Panc1 (cell line): ENCODE measurements around the gene SUFU. TPM values are rescaled to one million over a fixed set of nuclear protein-coding genes. Genes with fewer than 3 reads are reported as not detected.

Source experiments
- ATAC-seq: fragments of 200-7000 bp; cut with Tn5 transposase; 2 replicates; pipeline ENCODE4 v1.9.1; 2020; ENCODE audit warnings: mild to moderate bottlenecking, moderate library complexity
- BruUV-seq: library from RNA; stranded (reverse); fragments of 400-500 nt; replicated peaks from 2 replicates; lab custom pipeline; 2021; lab: Mats Ljungman, UMichigan
- CTCF ChIA-PET: fragments of 300-600 bp; sonication (Branson Sonifier 250); formaldehyde crosslinking; loops from one replicate; lab custom pipeline; 2022; ENCODE audit warnings: antibody characterized with exemption; lab: Charles Lee
- POLR2A ChIA-PET: fragments of 300-600 bp; sonication (Branson Sonifier 250); formaldehyde crosslinking; loops from one replicate; lab custom pipeline; 2022; ENCODE audit warnings: antibody characterized with exemption; lab: Charles Lee
- DNase-seq: peaks from one replicate; pipeline ENCODE4 v3.0.0-alpha.2; 2010; ENCODE audit warnings: low read depth, low spot score
- H3K27ac ChIP-seq: 2 replicates; pipeline ENCODE4 v1.5.1; 2011; ENCODE audit warnings: mild to moderate bottlenecking, low read length, inconsistent platforms
- H3K27me3 ChIP-seq: fragments of 200-500 bp; sonication (Bioruptor generic); 2 replicates; pipeline ENCODE4 v1.6.0; 2014; ENCODE audit warnings: low read length, inconsistent platforms; ENCODE audit not compliant: control insufficient read depth, insufficient read depth
- H3K36me3 ChIP-seq: fragments of 200-500 bp; sonication (Bioruptor generic); 2 replicates; pipeline ENCODE4 v1.5.1; 2014; ENCODE audit warnings: inconsistent platforms, mild to moderate bottlenecking, low read length, moderate library complexity; ENCODE audit not compliant: control insufficient read depth, insufficient read depth
- H3K4me1 ChIP-seq: 2 replicates; pipeline ENCODE4 v1.5.1; 2011; ENCODE audit warnings: inconsistent platforms, mild to moderate bottlenecking, low read length, moderate library complexity; ENCODE audit not compliant: control insufficient read depth, insufficient read depth
- H3K4me3 ChIP-seq, 2 experiments: 2 replicates each; pipeline ENCODE4 v1.5.1; 2011 to 2012; ENCODE audit warnings: low read depth in 2 of 2, low read length in 2 of 2, mild to moderate bottlenecking in 2 of 2, inconsistent platforms in 1 of 2, moderate library complexity in 1 of 2
- H3K9me3 ChIP-seq: fragments of 200-500 bp; sonication (Bioruptor generic); 2 replicates; pipeline ENCODE4 v1.5.1; 2014; ENCODE audit warnings: low read depth, mild to moderate bottlenecking, inconsistent platforms, low read length, moderate library complexity; ENCODE audit not compliant: control insufficient read depth, insufficient read depth
- POLR2AphosphoS5 ChIP-seq: IDR thresholded peaks from 2 replicates; pipeline ENCODE4 v1.6.1; 2012; ENCODE audit warnings: mild to moderate bottlenecking, low read depth, low read length, moderate library complexity
- SIN3A ChIP-seq: IDR thresholded peaks from 2 replicates; pipeline ENCODE4 v1.6.1; 2012; ENCODE audit warnings: low read depth, mild to moderate bottlenecking, low read length, moderate library complexity, borderline replicate concordance; ENCODE audit not compliant: insufficient read depth
- TCF7L2 ChIP-seq: IDR thresholded peaks from 2 replicates; pipeline ENCODE4 v1.6.1; 2011; ENCODE audit warnings: mild to moderate bottlenecking, low read depth, low read length, inconsistent platforms
- in situ Hi-C: cut with HindIII; loops from 2 replicates; pipeline ENCODE4 v1.10.0; 2016; ENCODE audit warnings: low sequenced_read_pairs, low pct_unique_long_range_greater_than_20kb
- intact Hi-C: fragments of 100-400 bp; cut with micrococcal nuclease; formaldehyde crosslinking; loops from one replicate; pipeline ENCODE4 v1.10.0; 2022; ENCODE audit not compliant: unreplicated experiment
- total RNA-seq: library from RNA; stranded (reverse); gene quantifications from one replicate; pipeline ENCODE4 v1.2.1, GENCODE V29; 2021; ENCODE audit not compliant: unreplicated experiment
- TF ChIP-seq, protein P1 (sequence below), 2 experiments: IDR thresholded peaks; 2 replicates each; pipeline ENCODE4 v1.6.1; 2011 to 2012; ENCODE audit warnings: low read depth in 2 of 2, control low read depth in 1 of 2, low read length in 1 of 2, mild to moderate bottlenecking in 1 of 2, moderate library complexity in 1 of 2; ENCODE audit not compliant: insufficient read depth in 1 of 2
- TF ChIP-seq, protein P2 (sequence below): fragments of 450-650 bp; IDR thresholded peaks from 2 replicates; pipeline ENCODE4 v1.5.1; 2017; ENCODE audit warnings: mild to moderate bottlenecking

SUFU gene
- total RNA-seq, 1 experiment from 2014 or later: 9.5 TPM

DNA sequence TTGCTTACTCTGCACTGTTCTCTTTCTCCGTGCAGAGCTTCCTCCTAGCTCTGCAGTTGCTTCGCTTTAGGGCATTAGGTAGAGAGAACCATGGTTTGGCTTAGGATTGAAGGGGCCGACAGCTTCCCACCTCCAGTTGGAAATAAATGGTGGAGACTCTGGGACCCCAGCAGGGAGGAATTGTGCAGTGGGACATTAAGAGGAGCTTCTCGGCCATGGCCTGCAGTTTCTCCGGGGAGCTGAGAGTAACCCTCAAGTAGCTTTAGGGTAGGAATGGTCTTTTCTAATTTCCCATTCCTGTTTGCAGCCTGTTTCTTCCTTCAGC is 1.2 kb downstream of the SUFU start:
- intact Hi-C loops: loop anchor here (5.0 kb wide), 1 partner anchor 137 kb away; the partner anchor contains the start of gene TRIM8
- no TSS peak for BruUV-seq

DNA sequence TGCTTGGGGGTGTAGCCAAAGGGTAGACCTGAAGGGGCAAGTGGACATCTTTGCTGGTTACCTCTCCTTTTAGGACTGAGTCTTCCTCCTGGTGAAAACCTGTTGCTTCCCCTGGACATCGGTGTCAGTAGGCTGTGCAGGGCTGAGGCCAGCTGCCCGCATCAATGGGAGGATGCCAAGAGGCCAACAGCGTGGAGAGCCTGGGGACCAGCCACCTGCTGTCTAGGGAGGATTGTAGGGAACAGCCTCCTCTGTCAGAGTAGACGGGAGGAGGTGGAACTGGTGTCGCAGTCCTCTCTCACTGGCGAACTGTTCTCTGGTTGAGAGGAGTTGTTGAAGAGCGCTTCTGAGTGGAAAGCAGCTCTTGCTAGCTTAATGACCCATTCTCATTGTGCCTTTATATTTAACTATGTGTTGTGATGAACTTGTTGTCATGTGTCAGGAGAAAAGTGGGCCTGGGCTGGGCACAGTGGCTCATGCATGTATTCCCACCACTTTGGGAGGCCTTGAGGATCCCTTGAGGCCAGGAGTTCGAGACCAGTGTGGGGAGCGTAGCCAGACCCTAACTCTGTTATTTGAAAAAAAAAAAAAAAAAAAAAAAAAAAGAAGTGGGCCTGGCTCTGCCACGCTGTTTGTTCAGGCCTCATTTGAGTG is 1.8 kb downstream of the SUFU start:
- no peaks in the 10 kb centered on the region for H3K9me3 ChIP-seq
- POLR2A ChIA-PET: no interaction called here
- TF ChIP-seq, protein P1, sequence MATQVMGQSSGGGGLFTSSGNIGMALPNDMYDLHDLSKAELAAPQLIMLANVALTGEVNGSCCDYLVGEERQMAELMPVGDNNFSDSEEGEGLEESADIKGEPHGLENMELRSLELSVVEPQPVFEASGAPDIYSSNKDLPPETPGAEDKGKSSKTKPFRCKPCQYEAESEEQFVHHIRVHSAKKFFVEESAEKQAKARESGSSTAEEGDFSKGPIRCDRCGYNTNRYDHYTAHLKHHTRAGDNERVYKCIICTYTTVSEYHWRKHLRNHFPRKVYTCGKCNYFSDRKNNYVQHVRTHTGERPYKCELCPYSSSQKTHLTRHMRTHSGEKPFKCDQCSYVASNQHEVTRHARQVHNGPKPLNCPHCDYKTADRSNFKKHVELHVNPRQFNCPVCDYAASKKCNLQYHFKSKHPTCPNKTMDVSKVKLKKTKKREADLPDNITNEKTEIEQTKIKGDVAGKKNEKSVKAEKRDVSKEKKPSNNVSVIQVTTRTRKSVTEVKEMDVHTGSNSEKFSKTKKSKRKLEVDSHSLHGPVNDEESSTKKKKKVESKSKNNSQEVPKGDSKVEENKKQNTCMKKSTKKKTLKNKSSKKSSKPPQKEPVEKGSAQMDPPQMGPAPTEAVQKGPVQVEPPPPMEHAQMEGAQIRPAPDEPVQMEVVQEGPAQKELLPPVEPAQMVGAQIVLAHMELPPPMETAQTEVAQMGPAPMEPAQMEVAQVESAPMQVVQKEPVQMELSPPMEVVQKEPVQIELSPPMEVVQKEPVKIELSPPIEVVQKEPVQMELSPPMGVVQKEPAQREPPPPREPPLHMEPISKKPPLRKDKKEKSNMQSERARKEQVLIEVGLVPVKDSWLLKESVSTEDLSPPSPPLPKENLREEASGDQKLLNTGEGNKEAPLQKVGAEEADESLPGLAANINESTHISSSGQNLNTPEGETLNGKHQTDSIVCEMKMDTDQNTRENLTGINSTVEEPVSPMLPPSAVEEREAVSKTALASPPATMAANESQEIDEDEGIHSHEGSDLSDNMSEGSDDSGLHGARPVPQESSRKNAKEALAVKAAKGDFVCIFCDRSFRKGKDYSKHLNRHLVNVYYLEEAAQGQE (IDR thresholded peaks at IDR 0.05; ENCODE audit: insufficient read depth in 1 of 2, low read depth in 2 of 2, low read length in 1 of 2): no peak
- TF ChIP-seq, protein P2, sequence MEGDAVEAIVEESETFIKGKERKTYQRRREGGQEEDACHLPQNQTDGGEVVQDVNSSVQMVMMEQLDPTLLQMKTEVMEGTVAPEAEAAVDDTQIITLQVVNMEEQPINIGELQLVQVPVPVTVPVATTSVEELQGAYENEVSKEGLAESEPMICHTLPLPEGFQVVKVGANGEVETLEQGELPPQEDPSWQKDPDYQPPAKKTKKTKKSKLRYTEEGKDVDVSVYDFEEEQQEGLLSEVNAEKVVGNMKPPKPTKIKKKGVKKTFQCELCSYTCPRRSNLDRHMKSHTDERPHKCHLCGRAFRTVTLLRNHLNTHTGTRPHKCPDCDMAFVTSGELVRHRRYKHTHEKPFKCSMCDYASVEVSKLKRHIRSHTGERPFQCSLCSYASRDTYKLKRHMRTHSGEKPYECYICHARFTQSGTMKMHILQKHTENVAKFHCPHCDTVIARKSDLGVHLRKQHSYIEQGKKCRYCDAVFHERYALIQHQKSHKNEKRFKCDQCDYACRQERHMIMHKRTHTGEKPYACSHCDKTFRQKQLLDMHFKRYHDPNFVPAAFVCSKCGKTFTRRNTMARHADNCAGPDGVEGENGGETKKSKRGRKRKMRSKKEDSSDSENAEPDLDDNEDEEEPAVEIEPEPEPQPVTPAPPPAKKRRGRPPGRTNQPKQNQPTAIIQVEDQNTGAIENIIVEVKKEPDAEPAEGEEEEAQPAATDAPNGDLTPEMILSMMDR: no peak
- TF ChIP-seq POLR2AphosphoS5 (no peak), SIN3A (no peak), TCF7L2 (no peak)
- CTCF ChIA-PET: interaction anchor here (0.5 to 3.6 kb wide), 3 partner anchors 78 to 290 kb away, joined by 3 to 38 read pairs (median 4); no protein-coding TSS in a partner anchor
- ATAC-seq (no peak), DNase-seq (no peak)
- BruUV-seq: no TSS peak
- no peaks in the 10 kb centered on the region for H3K27me3 ChIP-seq
- intact Hi-C loops (no loop called here), in situ Hi-C loops (loop anchor here (10.0 kb wide), 1 partner anchor 69 kb away; no protein-coding TSS in a partner anchor)
- peaks cover 11% of the 10 kb centered on the region; the same call in 1 of the 2 replicates for H3K36me3 ChIP-seq
- H3K4me3 ChIP-seq: peak overlapping the region in 1 of 2 experiments; percentile 1; a peak in 1 of 4 replicates
- H3K4me1 ChIP-seq: peaks cover 13% of the 10 kb centered on the region
- no peak overlapping the region for H3K27ac ChIP-seq

More for the DNA sequence above, 1.2 kb downstream of the SUFU start:
- ChIA-PET POLR2A (no interaction called here), CTCF (interaction anchor here (3.6 kb wide), 1 partner anchor 79 kb away, joined by 38 read pairs; no protein-coding TSS in a partner anchor)
- Histone ChIP-seq H3K36me3 (peaks cover 11% of the 10 kb centered on the region; the same call in 1 of the 2 replicates), H3K9me3 (no peaks in the 10 kb centered on the region), H3K27me3 (no peaks in the 10 kb centered on the region), H3K4me3 (peak overlapping the region; percentile 95 to 99), H3K4me1 (peaks cover 13% of the 10 kb centered on the region), H3K27ac (peak overlapping the region; percentile 90)
- TF ChIP-seq TCF7L2 (0 out of 2 replicates have a peak, but pooled peaks have one; percentile 38), POLR2AphosphoS5 (no peak), SIN3A (no peak)
- TF ChIP-seq, protein P1 (IDR thresholded peaks at IDR 0.05; ENCODE audit: insufficient read depth in 1 of 2, low read depth in 2 of 2, low read length in 1 of 2): no peak
- TF ChIP-seq, protein P2: no peak
- ATAC-seq: no peak
- no peak for DNase-seq
- in situ Hi-C loops: loop anchor here (10.0 kb wide), 1 partner anchor 70 kb away; no protein-coding TSS in a partner anchor
